RWPE1 (cell line): ENCODE results near the gene CDK12.
"Not testable (repeated sequence)": the region's sequence is repeated elsewhere in the genome, so short reads cannot be mapped to it uniquely, and the experiment has no call there.

Source experiments
- CTCF ChIA-PET: fragments of 350-600 bp; sonication (Branson Sonifier 250); formaldehyde crosslinking; extraction: SDS; loops from one replicate; lab custom pipeline; 2021; lab: Yijun Ruan, JAX
- POLR2A ChIA-PET: fragments of 400-600 bp; formaldehyde crosslinking; extraction: SDS; loops from one replicate; lab custom pipeline; 2020; ENCODE audit warnings: antibody characterized with exemption; ENCODE audit not compliant: low non-redundant PET; lab: Yijun Ruan, JAX
- DNase-seq: peaks from one replicate; pipeline ENCODE4 v3.0.0; 2012; ENCODE audit warnings: low spot score
- H3K27ac ChIP-seq: fragments of 450-650 bp; 2 replicates; pipeline ENCODE4 v1.5.1; 2017
- TF ChIP-seq, protein P1 (sequence below): fragments of 450-650 bp; conservative IDR thresholded peaks from 2 replicates; pipeline ENCODE4 v1.5.1; 2017; ENCODE audit warnings: low read depth, mild to moderate bottlenecking

The CDK12 gene

GRCh38 chr17:39450847-39451581, 10.3 kb upstream of the CDK12 start, which contains the start of gene MED1:
Gene MED1, minus strand, starts transcription at chr17:39451263. Its CDS starts 201 bp downstream, at chr17:39451062.
- DNase-seq = peak; percentile 96
- TF ChIP-seq, protein P1, sequence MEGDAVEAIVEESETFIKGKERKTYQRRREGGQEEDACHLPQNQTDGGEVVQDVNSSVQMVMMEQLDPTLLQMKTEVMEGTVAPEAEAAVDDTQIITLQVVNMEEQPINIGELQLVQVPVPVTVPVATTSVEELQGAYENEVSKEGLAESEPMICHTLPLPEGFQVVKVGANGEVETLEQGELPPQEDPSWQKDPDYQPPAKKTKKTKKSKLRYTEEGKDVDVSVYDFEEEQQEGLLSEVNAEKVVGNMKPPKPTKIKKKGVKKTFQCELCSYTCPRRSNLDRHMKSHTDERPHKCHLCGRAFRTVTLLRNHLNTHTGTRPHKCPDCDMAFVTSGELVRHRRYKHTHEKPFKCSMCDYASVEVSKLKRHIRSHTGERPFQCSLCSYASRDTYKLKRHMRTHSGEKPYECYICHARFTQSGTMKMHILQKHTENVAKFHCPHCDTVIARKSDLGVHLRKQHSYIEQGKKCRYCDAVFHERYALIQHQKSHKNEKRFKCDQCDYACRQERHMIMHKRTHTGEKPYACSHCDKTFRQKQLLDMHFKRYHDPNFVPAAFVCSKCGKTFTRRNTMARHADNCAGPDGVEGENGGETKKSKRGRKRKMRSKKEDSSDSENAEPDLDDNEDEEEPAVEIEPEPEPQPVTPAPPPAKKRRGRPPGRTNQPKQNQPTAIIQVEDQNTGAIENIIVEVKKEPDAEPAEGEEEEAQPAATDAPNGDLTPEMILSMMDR = no peak
- peak within 1 kb of the TSS; percentile 78 for H3K27ac ChIP-seq
- CTCF ChIA-PET = interaction anchor here (0.5 to 0.7 kb wide), 3 partner anchors 16 to 256 kb away, joined by 3 to 4 read pairs (median 4); no protein-coding TSS in a partner anchor
- POLR2A ChIA-PET = interaction anchor here (0.6 to 1.4 kb wide), 8 partner anchors 11 to 1825 kb away, joined by 3 to 12 read pairs (median 4); partner anchors contain the start of genes CDK12 and RPL19

GRCh38 chr17:39455919-39456318, 5.4 kb upstream of the CDK12 start:
- ChIA-PET CTCF (no interaction called here), POLR2A (no interaction called here)
- no peak for DNase-seq
- no peak overlapping the region for H3K27ac ChIP-seq
- TF ChIP-seq, protein P1 = no peak

DNA sequence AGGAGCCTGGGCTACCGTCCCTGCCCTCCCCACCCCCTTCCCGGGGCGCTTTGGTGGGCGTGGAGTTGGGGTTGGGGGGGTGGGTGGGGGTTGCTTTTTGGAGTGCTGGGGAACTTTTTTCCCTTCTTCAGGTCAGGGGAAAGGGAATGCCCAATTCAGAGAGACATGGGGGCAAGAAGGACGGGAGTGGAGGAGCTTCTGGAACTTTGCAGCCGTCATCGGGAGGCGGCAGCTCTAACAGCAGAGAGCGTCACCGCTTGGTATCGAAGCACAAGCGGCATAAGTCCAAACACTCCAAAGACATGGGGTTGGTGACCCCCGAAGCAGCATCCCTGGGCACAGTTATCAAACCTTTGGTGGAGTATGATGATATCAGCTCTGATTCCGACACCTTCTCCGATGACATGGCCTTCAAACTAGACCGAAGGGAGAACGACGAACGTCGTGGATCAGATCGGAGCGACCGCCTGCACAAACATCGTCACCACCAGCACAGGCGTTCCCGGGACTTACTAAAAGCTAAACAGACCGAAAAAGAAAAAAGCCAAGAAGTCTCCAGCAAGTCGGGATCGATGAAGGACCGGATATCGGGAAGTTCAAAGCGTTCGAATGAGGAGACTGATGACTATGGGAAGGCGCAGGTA, 762 bp downstream of the CDK12 start:
- POLR2A ChIA-PET = interaction anchor here (0.6 to 2.1 kb wide), 2 partner anchors 11 to 770 kb away, joined by 6 to 12 read pairs; partner anchors contain the start of gene MED1
- CTCF ChIA-PET = interaction anchor here (0.5 kb wide), 1 partner anchor 210 kb away, joined by 3 read pairs; no protein-coding TSS in a partner anchor
- DNase-seq = no peak
- TF ChIP-seq, protein P1 = no peak
- H3K27ac ChIP-seq = peak overlapping the region; percentile 95

- TF ChIP-seq, protein P1 = no peak
- ChIA-PET POLR2A (interaction anchor here (2.1 kb wide), 1 partner anchor 12 kb away, joined by 12 read pairs; the partner anchor contains the start of gene MED1), CTCF (interaction anchor here (0.5 to 0.6 kb wide), 2 partner anchors 85 to 245 kb away, joined by 4 to 5 read pairs; no protein-coding TSS in a partner anchor)
- no peak for DNase-seq
- H3K27ac ChIP-seq = peak overlapping the region; percentile 95
These were observed 1.5 kb downstream of the CDK12 start for GRCh38 chr17:39462631-39463375.

GRCh38 chr17:39464639-39465181, 3.4 kb downstream of the CDK12 start:
- POLR2A ChIA-PET = interaction anchor here (0.7 to 1.3 kb wide), 2 partner anchors 14 to 290 kb away, joined by 3 read pairs; partner anchors contain the start of gene MED1

DNA sequence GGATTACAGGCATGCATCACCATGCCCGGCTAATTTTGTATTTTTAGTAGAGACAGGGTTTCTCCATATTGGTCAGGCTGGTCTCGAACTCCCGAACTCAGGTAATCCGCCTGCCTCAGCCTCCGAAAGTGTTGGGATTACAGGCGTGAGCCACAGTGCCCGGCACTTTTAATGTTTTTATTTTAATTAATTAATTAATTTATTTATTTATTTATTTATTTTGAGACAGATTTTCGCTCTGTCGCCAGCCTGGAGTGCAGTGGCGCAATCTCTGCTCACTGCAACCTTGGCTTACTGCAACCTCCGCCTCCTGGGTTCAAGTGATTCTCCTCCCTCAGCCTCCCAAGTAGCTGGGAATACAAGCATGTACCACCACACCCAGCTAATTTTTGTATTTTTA, 7.3 kb downstream of the CDK12 start:
- CTCF ChIA-PET = interaction anchor here (0.7 kb wide), 2 partner anchors 14 to 303 kb away, joined by 3 to 5 read pairs; no protein-coding TSS in a partner anchor
- DNase-seq, POLR2A ChIA-PET, H3K27ac ChIP-seq: not testable (repeated sequence)

More at GRCh38 chr17:39464639-39465181, 3.4 kb downstream of the CDK12 start:
- CTCF ChIA-PET = interaction anchor here (0.6 to 0.7 kb wide), 2 partner anchors 83 to 246 kb away, joined by 4 read pairs; no protein-coding TSS in a partner anchor
- H3K27ac ChIP-seq, DNase-seq: not testable (repeated sequence)
